Keratinocyte (primary cell): ENCODE measurements around the gene ZFP1.

Source experiments
- EZH2 ChIP-seq: IDR thresholded peaks from one replicate; pipeline ENCODE4 v1.6.1; 2012; ENCODE audit warnings: inconsistent platforms, mild to moderate bottlenecking, low read length, moderate library complexity
- TF ChIP-seq, protein P1 (sequence below), 3 experiments: IDR thresholded peaks in 1 of 3; conservative IDR thresholded peaks in 1 of 3; optimal IDR thresholded peaks in 1 of 3; 2 replicates in 2 of 3; 3 replicates in 1 of 3; pipeline versions ENCODE3 to v1.5.1; 2011; ENCODE audit warnings: low read length in 3 of 3, mild to moderate bottlenecking in 3 of 3, moderate library complexity in 2 of 3, control low read depth in 1 of 3, inconsistent platforms in 1 of 3; ENCODE audit not compliant: insufficient read depth in 2 of 3; ENCODE audit errors: extremely low read depth in 1 of 3

DNA sequence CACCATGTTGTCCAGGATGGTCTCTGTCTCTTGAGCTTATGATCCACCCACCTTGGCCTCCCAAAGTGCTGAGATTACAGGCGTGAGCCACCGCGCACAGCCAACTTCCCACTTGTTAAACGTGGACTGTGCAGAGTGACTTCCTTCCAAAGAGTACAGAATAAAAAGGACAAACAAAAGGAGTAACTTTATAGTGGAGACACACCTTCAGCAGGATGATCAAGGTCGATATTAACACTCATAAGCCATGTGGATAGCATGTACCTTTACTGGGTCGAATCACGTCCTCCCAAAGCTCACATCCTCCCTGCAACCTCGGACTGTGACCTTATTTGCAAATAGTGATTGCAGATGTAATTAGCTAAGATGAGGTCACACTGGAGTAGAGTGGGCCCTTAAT is 10.1 kb upstream of the ZFP1 start:
- TF ChIP-seq, protein P1, sequence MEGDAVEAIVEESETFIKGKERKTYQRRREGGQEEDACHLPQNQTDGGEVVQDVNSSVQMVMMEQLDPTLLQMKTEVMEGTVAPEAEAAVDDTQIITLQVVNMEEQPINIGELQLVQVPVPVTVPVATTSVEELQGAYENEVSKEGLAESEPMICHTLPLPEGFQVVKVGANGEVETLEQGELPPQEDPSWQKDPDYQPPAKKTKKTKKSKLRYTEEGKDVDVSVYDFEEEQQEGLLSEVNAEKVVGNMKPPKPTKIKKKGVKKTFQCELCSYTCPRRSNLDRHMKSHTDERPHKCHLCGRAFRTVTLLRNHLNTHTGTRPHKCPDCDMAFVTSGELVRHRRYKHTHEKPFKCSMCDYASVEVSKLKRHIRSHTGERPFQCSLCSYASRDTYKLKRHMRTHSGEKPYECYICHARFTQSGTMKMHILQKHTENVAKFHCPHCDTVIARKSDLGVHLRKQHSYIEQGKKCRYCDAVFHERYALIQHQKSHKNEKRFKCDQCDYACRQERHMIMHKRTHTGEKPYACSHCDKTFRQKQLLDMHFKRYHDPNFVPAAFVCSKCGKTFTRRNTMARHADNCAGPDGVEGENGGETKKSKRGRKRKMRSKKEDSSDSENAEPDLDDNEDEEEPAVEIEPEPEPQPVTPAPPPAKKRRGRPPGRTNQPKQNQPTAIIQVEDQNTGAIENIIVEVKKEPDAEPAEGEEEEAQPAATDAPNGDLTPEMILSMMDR (optimal IDR thresholded peaks at IDR 0.05 in 1 of 3, IDR thresholded peaks at IDR 0.05 in 1 of 3, conservative IDR thresholded peaks at IDR 0.05 in 1 of 3; ENCODE audit: extremely low read depth in 1 of 3, insufficient read depth in 2 of 3, low read length in 3 of 3) = no peak
- TF ChIP-seq EZH2 = no peak
